ENCODE data around the gene PRAMEF9.
"Not testable (repeated sequence)": the region's sequence is repeated elsewhere in the genome, so short reads cannot be mapped to it uniquely, and the experiment has no call there.

GRCh38 chr1:13216619-13217018 lies 45.0 kb downstream of the PRAMEF9 start:
- not testable (repeated sequence) for TF ChIP-seq CTCF, POLR2A (IDR thresholded peaks at IDR 0.05)

Data from right lobe of liver (tissue), 4 donors.